Measurements from ENCODE around the gene ERBB4. TPM values are rescaled to one million over a fixed set of nuclear protein-coding genes. Genes with fewer than 3 reads are reported as not detected.

Gene ERBB4
- total and polyA plus RNA-seq, 2 of the 8 experiments (the other 6 are each of a cell fraction or from before 2014, with no cell fraction given), result 0.34 to 1.3 TPM

DNA sequence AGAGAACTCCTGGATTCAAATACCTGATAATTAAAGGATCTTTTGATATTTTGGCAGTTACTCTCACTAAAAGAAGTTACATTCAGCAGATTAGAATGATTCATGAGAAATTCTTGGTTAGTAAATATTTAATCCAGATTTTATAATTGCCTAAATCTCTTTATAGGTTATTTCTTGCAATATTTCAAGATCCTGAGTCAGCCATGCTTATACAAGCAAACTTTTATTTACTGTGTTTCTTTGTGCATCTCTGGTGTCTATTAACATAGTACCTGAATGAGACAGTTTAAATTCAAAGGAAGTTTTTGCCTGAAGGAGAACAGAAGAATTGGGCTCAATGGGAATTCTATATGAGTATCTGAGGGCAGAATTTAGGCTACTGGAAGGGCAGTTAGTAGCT, 249.3 kb downstream of the ERBB4 start:
- Histone ChIP-seq H3K23me2 (ENCODE audit: low read depth, low read length) (no peaks in the 10 kb centered on the region), H3K36me3 (ENCODE audit: control insufficient read depth in 2 of 4, insufficient read depth in 4 of 4, low read length in 3 of 4) (no peaks in the 10 kb centered on the region), H4K8ac (ENCODE audit: extremely low read depth, insufficient read depth, low read length) (no peak overlapping the region), H3K56ac (replicated peaks; ENCODE audit: insufficient read length, low read depth, low read length) (no peak overlapping the region), H2BK120ac (replicated peaks; ENCODE audit: low read depth, low read length) (no peak overlapping the region), H3K27ac (ENCODE audit: low read depth, low read length) (no peak overlapping the region), H3K27me3 (replicated peaks in 1 of 4; ENCODE audit: control insufficient read depth in 3 of 4, extremely low read depth in 1 of 4, insufficient read depth in 3 of 4, low read length in 3 of 4) (no peaks in the 10 kb centered on the region), H2BK12ac (ENCODE audit: low read depth, low read length) (no peak overlapping the region), H3K18ac (ENCODE audit: extremely low read depth, low read length) (no peak overlapping the region), H3K9ac (replicated peaks in 1 of 4; ENCODE audit: extremely low read depth in 1 of 4, low read depth in 3 of 4, low read length in 3 of 4) (no peak overlapping the region), H3K79me2 (ENCODE audit: control insufficient read depth in 1 of 2, insufficient read depth in 2 of 2, low read length in 2 of 2) (no peaks in the 10 kb centered on the region), H2AK5ac (ENCODE audit: low read depth, low read length) (no peak overlapping the region), H3K79me1 (ENCODE audit: low read depth, low read length) (no peaks in the 10 kb centered on the region), H2BK20ac (ENCODE audit: low read length) (no peak overlapping the region), H3K4ac (replicated peaks; ENCODE audit: insufficient read length, low read depth, low read length) (no peak overlapping the region), H3K4me3 (ENCODE audit: extremely low read depth in 1 of 4, insufficient read depth in 2 of 4, low read depth in 3 of 4, low read length in 4 of 4) (no peak overlapping the region), H3K14ac (ENCODE audit: insufficient read length) (no peak overlapping the region), H3K23ac (ENCODE audit: insufficient read length) (no peak overlapping the region), H2AFZ (ENCODE audit: low read length) (no peak overlapping the region), H2BK15ac (ENCODE audit: low read length) (no peak overlapping the region), H3K9me3 (ENCODE audit: insufficient read depth in 2 of 2, low read depth in 1 of 2, low read length in 1 of 2) (no peaks in the 10 kb centered on the region), H3K4me2 (ENCODE audit: insufficient read depth in 1 of 2, low read depth in 2 of 2, low read length in 2 of 2) (no peak overlapping the region), H4K20me1 (replicated peaks in 1 of 2; ENCODE audit: control insufficient read depth in 1 of 2, insufficient read depth in 2 of 2, low read length in 2 of 2) (no peaks in the 10 kb centered on the region), H2BK5ac (ENCODE audit: low read depth, low read length) (no peak overlapping the region), H4K5ac (ENCODE audit: insufficient read length, low read depth, low read length) (no peak overlapping the region), H3K4me1 (replicated peaks in 1 of 4; ENCODE audit: control insufficient read depth in 3 of 4, insufficient read depth in 4 of 4, low read length in 3 of 4) (no peaks in the 10 kb centered on the region), H4K91ac (replicated peaks; ENCODE audit: insufficient read length, low read length) (no peak overlapping the region)
- FAIRE-seq (no peak), DNase-seq (ENCODE audit: low read depth in 1 of 2, low spot score in 2 of 2) (no peak)
- ChIA-PET POLR2A (ENCODE audit: partially characterized antibody) (no interaction called here), CTCF (ENCODE audit: partially characterized antibody) (no interaction called here)
- no peak for TF ChIP-seq BACH1 (IDR thresholded peaks at IDR 0.05; ENCODE audit: low read length)
- TF ChIP-seq TAF7 (optimal IDR thresholded peaks at IDR 0.05; ENCODE audit: borderline replicate concordance, low read depth, low read length), result no peak
- TF ChIP-seq RXRA (IDR thresholded peaks at IDR 0.05; ENCODE audit: insufficient read depth, low read depth, low read length), result no peak
- TF ChIP-seq SUZ12 (IDR thresholded peaks at IDR 0.05; ENCODE audit: low read length), result no peak
- TF ChIP-seq KDM1A (IDR thresholded peaks at IDR 0.05; ENCODE audit: borderline replicate concordance, low read length), result no peak
- TF ChIP-seq POU5F1 (IDR thresholded peaks at IDR 0.05; ENCODE audit: low read depth, low read length), result no peak
